Stimulated activated CD4-positive, alpha-beta T cell treated with anti-CD3 and anti-CD28 coated beads, Interleukin-1b, Interleukin-23, amount 100 ng/mL, for 1 hour (primary cell): Measurements from ENCODE around the gene CCDC33.

Experiments used
- DNase-seq, 2 donors: peaks; one replicate each; pipeline ENCODE4 v3.0.0-alpha.2; 2020; ENCODE audit warnings: low read depth in 2 of 2

CCDC33 gene

DNA sequence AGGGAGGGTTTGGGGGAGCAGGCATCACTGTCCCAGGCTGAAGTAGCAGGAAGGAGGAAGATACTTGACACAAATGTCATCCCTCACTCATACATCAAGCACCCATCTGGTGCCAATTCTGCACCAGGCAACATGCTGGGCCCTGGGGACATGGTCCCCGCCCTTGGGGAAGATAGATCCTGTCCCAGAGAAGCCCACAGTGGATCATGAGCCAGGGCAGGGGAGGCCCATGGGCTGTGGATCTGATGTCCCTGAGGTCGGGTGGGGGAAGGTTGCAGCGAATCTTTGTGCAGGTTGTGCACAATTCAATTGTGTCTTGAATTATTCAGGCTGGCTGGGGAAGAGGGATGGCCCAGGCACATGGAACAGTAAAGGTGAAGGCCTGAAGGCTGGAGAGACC is 6.4 kb upstream of the CCDC33 start:
- DNase-seq, result no peak

DNA sequence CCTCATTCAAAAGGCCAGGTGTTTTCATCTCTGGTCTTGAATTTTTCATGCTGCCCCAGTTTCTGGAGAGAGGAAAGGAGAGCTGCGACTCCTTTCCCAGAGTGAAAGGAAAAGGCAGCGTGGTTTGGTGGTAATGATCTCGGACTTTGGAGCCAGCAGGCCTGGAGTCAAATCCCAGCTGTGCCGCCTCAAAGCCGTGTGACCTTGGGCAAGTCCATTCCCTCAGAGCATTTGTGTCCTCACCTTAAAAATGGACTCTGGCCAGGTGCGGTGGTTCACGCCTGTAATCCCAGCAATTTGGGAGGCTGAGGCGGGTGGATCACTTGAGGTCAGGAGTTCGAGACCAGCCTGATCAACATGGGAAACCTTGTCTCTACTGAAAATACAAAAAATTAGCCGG is 4.7 kb upstream of the CCDC33 start:
- no peak for DNase-seq

DNA sequence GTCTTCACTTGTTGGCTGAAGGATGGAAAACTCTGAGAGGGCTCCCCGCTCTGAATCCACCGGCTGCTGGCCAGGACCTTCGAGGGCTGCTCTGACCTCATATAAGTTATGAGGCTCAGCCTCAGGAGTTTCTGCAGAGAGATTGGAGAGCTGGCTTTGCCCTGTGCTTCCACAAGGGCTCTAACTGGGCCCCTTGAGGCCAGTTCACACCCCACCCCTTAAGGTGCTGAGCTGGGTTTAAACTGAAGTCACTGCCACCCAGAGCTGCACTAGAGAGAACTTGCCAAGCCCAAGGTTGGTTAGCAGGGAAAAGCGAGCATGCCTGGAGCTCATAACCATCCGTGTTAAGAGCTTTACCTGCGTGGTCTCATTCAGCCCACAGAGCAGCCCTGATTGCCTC is 2.8 kb upstream of the CCDC33 start:
- no peak for DNase-seq

DNA sequence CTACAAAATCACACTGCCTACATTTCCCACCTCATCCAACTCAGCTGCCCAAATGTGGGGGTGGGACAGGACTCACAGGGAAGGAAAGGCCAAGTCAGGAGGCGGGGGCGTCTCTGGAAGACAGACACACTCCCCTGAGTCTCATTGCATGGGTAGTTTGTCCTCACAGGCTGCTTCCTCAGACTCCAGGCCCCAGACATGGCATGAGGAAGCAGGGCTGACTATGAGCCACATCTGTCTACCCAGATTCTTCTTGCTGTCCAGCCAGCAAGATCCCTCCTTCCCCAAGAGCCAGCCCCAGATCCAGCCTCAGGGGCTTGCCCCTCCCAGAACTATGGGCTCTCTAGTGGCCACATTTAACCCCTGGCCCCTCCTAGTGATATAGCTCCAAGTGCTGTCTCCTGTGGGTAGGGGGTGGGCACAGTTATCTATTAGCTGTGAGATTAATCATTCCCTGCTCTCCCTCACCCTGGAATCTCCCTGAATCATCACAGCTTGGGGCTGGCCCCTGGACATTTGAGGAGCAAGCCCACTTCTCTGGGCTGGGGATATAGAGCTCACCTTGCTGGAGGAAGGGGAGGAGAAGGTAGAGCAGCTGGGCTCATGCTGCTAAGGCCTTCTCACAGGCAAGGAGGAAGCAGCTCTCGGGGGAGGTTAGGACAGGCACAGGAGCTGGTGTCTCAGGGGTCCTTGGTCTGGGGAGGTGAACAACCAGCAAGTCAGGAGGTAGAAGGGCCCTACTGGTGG is 2.1 kb upstream of the CCDC33 start:
- DNase-seq, result no peak

DNA sequence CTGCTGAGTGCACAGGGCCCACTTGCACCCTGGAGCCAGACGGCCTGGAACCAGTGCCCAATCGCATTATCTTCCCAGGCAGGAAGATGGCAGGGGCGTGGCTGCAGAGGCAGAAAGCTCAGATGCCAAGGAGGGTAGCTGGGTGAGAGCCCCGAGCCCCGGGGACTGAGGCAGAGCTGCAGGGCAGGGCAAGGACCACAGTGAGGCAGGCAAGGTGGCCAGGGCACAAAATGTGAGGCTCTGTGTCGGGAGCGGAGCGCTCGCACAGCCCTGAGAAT is 1.6 kb upstream of the CCDC33 start:
- no peak for DNase-seq

DNA sequence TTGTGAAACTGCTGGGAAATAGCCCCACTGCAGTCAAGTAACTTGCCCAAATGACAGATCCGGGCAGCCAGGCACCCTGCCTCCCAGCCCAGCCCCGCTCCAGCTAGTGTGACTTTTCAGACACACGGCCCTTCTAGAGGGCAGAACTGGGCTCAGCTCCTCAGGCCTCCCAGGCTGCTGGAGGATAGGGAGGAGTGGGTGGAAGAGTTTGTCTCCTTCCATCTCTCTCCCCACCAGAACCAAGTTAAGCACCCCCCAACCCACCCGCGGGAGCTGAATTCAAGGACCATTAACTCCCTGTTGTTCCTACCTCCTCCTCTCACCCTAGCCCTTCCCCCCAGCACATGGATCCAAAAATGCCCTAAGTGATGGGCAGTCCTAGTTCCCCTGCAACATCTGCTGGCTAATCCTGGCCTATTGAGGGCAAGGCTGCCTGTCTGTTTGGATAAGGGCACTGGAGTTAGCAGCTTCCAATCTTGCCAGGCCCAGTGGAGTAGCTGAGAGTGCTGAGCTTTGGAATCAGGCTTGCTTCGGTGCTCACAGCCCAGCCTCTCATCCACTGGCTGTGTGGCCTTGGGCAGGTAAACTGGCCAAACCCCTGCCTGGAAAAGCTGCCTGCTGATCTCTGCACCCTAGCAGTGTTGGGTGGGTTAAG is 3.1 kb downstream of the CCDC33 start:
- DNase-seq, result no peak

DNA sequence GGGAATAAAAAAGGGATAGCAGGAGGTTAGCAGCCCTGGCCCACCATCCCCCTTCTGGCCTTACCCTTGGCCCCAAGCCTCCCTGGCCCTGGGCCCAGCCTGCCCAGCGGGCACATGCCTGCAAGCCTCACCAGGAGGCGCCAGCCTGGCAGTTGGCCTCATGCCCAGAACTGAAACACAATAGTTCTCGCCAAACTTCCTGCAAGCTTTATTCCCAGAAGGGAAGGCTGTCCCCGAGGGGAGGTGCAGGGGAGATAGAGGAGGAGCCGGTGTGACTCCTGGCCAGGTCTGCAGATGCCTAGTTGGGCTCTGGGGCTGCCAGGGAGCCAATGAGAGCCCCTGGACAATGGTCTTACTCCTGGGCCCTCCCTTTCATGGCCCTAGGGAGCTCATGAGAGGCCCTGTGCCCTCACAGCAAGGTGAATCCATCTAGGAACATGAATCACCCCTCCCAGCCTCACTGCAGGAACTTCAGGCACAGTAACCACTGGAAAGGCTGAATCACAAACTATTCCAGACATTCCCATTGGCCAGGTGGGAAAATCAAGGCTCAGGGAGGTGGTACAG is 4.0 kb downstream of the CCDC33 start:
- DNase-seq, result no peak

DNA sequence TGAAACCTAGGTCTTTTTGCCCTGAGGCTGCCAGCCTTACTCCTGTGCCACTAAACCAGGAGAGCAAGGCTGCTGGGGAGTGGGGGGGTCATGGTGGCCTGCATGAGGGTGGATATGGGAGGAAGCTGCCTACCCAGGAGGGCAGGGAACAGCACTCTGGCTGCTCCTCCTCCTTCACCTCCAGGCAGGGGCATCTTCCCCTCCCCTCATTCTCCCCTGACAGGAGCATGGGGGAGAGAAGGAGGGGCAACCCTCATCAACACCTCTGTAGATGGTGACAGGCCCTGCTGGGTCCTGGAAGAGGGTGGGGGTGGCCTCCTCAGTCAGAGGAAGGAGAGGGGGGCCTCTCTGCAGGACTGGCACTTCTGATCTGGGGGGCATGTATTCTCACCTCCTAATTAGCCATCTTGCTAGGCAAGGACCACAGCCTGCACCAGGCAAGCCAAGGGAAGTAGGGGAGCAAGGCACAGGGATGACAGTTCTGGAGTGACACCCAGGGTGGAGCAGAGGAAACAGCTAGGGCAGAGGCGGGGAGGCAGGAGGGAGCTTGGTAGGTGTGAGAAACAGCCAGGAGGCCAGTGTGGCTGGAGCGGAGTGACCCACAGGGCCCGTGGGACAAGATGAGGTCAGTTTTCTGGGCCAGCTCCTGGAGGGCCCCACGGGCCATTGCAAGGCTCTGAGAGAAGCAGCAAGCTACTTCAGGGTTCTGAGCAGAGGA is 4.9 kb downstream of the CCDC33 start:
- DNase-seq, result no peak

DNA sequence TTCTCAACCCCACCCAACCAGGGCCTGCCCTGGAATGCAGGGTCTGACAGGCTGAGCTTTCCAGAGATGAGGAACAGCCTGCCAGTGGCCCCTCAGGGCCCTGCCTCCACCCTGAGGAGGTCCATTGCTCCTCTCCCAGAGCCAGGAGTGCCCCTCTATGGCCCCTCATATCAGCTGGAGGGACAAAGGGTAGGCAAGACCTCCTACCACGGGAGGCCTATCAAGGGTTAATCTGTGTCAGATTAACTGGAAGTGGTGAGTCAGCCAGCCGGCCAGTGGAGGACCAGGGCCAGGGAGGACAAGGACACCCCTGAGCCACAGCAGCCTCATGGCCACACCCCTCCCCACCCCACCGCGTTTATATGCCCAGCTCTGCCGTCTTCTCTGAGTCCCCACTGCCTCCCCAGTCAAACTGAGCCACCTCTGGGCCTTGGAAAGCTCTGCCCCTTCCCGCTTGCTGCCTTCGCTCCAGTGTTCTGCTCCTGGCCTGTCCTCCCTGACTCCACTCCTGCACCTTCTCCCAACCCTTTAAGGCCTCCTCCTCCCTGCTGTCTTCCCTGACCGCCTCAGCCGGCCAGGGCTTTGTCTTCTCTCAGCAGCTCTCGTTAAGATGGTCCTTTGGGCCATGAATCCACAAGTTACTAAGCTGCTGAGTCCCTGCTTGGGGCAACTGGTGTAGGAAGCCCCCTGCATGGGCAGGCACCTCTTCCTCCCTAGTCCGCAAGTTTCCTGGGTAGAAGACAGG is 6.5 kb downstream of the CCDC33 start:
- no peak for DNase-seq

DNA sequence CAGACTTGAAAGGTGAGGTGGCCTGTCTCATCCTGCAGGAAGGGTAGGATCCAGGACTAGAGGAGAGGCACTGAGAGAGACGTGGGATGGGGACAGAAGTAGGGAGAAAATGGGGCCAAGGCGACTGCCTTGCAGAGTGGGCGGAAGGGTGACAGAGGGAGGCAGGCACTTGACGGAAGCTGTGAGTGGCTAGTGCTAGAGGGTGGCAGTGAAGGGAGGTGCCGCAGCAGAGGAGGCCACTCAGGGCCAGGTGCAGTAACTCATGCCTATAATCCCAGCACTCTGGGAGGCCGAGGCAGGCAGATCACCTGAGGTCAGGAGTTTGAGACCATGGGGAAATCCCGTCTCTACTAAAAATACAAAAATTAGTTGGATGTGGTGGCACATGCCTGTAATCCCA is 7.3 kb downstream of the CCDC33 start:
- DNase-seq, result no peak

DNA sequence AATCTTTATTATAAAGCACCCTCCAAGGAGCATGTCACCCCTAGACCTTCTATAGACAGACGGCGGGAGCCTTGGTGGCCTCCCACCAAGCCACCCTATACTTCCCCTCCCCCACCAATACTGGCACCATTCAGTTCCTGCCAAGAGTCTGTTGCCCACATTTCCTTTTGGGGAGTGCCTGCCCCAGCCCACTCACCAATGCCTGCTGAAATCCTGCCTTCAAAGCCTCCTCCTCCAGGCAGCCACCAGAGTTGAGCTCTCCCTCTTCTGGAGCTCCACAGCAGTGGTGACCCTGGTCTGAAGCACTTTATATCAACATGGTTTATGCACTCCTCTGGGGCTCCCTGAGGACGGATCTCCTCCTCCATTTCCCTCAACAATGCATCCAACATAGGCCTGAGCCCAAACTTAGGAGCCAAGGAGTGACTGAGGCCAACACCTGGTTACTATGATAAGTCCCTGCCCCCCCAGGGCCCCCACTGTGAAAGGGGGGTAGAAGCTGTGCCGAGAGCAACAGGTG is 8.8 kb downstream of the CCDC33 start:
- no peak for DNase-seq

DNA sequence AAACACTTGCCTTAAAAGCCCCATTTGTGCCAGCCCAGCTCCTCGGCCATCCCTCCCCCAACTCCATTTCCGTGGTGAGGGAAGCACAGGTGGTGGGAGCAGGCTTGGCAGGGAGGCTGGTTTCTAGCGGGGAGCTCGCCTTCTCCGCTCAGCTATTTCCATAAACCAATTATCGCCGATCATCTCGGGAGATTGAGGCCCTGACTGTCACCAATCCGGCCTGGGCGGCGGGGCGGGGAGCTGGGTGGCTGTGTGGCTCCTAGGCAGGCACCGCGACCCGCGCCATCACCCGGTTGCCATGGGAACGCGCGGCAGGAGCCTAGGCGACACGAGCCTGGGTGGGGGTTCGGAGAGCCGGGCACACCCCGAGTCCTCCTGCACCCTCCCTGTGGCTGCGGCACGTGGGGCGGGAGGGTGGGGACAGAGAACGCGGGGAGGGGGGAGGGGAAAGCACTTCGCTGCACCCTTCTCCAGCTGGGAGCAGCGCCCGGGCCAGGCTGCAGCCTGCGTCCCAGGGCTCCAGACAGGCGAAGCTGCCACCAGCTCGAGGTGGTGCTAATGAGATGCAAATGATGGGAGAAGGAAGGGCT is 9.3 kb downstream of the CCDC33 start:
- no peak for DNase-seq

DNA sequence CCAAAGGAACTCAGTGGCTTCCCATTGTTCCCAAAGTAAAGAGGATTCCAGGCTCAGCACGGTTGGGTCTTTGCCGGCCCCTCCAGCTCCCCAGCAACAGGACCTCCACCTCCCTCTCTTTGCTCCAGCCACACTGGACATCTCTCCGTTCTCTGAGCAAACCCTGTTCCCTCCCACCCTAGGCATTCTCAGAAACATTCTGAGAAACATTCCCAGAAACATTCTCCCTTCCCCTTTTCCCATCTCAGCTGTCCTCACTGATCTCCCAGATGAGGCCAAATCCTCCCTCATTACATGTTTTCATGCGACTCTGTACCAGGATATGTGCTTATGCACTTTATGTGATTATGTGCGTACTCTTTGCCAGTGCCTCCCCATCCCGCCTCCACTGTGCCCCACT is 14.1 kb downstream of the CCDC33 start:
- no peak for DNase-seq

DNA sequence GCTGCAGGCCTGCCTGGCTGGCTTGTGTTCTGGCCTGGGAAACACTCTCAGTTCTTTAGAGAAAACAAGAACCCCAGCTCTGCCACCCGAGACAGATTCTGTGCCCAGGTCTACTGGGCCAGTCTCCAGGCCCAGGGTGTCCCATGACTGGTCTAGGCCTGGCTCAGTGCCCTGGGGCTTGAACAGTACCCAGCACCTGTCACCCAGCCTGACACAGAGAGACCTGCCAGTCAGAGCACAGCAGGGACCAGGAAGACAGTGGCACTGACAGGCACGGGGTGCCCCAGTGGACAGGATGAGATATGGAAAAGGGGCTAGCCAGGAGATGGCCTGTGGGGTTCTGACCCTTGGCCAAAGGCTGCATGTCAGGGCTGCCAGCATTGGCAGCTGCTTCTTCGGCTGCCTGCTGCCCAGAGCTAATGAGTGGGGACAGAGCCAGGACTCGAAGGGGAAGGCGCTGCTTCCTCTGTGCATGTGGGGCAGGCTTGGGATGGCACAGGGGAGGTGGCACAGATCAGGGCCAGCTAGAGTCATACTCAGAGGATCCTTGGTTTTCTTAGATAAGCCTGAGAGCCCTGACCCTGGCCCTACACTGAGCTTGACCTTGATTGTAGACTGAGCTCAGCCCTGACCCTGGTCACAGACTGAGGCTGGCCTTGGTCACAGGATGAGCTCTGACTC is 15.1 kb downstream of the CCDC33 start:
- DNase-seq, result no peak

DNA sequence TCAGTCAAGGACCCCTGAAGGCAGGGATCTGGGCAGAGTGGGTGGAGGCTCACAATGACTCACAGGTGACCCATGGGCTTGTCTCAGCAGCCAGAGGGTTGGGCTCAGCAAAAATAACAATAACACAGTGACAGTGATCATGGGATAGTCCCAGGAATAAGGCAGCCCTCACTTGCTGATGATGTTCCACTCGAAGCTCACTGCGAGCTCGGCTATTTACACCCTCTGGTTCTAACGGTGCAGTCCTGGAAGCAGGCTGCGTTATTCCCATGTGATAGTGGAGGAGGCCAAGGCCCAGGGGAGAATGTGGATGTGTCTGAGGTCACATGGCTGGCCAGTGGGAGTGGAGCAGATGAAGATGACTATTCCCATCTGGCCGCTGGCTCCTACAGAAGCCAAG is 16.2 kb downstream of the CCDC33 start:
- DNase-seq, result no peak

DNA sequence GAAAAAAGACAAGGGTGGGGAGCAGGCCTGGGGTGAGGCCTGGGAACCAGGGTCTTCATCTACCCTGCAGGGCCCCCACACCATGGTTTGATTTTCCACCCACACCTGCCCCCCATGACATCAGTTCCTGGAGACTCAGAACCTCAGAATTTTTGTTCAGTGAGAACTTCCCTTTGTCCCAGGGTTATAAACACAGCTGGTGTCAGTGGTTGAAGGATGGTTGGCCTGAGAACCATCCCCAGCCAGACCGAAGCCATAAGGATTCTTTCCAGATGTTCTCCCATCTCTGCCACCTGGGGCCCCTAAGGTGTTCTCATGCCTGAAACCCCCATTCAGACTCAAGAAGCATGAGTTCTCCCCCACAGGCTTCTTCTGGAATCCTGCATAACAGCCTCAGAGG is 16.6 kb downstream of the CCDC33 start:
- no peak for DNase-seq

DNA sequence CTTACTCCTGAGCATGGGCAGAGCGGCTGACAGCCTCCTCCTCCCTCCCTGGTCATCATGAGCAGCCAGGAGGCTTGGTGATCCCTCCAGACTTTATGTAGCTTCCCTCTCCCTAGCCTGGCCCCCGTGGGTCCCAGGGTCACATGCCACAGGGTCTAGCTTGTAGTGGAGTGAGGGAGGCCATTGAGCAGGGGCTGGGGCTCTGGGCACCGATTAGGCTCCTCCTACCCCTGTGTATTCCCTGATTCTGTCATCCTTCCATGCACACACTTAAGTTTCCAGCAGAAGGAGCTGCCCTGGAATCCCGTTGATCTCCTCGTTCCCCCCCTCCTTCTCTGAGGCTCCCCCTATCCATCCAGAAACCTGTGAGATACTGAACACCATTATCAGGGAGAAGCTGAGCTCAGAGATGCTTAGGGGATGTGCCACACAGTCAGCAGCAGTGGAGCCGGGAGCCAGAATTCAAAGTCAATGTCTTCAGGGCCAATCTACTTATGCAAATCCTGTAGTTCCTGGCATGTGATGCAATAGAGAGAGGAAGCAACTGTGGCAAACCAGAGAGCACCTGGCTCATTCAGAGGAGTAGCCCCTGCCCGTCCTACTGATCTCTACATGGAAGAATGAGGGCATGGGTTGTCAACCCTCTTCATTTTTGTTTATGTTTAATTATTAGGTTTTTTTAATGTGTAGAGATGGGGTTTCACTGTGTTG is 17.2 kb downstream of the CCDC33 start:
- DNase-seq, result no peak

DNA sequence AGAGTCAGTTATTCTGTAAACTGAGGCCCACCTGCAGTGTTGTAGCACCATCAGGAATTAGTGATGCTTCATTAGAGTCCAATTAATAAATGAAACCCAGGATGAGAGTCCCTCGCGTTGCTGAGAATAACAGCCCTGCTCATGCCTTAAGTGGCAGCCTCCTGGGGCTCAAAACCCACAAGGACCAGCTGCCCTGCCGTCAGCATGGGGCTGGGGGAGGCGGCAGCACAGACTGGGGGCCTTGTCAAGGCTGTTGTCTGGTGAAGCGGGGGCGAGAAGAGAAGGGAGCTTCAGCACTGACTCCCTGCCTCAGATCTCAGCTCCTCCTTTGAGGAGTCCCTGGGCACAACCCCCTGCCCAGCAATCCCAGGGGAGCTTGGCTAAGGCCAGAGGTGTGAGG is 21.0 kb downstream of the CCDC33 start:
- DNase-seq, result no peak

DNA sequence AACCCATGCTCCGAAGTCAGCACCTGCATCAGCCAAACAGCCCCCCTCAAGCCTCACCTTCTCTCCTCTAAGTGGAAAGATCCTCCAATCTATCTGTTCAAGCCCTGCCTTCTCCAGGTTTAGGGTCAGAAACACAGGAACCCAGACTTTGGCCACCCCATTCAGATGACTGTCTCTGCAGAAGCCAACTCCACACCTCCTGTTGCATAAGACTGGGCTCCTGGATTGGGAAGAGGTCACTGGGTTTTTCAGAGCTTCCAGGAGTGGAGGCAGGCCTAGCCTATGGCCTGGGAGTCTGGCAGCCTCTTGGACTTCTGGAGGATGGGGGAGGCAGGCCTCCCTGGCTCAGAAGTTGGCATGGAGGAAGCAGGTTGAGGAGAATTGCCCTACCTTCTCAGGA is 21.5 kb downstream of the CCDC33 start:
- no peak for DNase-seq
